GM21515 (cell line): ENCODE results near the gene NIP7.
"Not testable (repeated sequence)": the region's sequence is repeated elsewhere in the genome, so short reads cannot be mapped to it uniquely, and the experiment has no call there.

Experiments
- ATAC-seq: cut with Tn5 transposase; IDR thresholded peaks from one replicate; pipeline ENCODE4 v1.9.1; 2021; ENCODE audit not compliant: unreplicated experiment

Gene NIP7

DNA sequence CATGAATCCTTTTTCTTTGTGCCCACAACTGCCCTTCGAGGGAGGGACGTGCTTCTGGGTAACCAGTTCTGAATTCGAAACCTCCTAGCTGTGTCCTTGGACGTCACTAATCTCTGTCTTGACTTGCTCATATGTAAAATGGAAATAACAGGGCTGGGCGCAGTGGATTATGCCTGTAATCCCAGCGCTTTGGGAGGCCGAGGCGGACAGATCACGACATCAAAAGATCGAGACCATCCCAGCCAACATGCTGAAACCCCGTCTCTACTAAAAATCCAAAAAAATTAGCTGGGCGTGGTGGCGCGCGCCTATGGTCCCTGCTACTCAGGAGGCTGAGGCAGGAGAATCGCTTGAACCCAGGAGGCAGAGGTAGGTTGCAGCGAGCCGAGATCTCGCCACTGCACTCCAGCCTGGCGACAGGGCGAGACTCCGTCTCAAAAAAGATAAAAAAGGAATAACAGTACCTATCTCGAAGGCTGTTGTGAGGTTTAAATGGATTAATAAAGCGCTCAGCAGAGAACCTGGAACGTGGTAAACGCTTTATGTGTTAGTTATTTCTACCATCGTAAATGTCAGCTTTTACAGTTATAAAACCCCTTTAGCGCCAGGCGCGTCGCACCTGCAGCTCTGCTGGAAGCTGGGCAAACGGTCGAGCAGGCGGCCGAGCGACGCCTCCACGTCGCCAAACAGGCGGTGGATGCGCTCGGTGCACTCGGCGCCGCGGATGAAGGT is 849 bp upstream of the NIP7 start:
- no peak for ATAC-seq

DNA sequence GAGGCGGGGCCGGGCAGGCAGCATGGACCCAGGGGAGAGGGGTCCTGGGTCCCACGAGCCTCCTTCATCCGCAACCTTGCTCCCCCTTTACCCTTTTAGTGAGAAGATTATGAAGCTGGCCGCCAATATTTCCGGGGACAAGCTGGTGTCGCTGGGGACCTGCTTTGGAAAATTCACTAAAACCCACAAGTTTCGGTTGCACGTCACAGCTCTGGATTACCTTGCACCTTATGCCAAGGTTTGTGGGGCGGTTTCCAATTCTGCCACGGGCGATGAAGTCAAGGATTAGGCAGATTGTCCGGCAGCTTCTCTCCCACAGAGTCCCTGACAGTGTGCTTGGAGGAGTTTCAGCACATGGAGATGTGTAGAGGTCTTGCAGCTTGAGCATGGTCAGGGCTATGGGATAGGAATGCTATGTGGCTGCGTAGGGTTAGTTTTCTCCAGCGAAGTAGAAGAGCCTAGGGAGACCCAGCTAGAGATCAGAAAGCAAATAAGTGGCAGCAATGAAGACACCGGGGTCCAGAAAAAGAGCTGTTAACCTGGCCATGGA is 598 bp downstream of the NIP7 start:
- no peak for ATAC-seq

GRCh38 chr16:69344171-69344570 is 4.6 kb downstream of the NIP7 start:
- no peak for ATAC-seq

DNA sequence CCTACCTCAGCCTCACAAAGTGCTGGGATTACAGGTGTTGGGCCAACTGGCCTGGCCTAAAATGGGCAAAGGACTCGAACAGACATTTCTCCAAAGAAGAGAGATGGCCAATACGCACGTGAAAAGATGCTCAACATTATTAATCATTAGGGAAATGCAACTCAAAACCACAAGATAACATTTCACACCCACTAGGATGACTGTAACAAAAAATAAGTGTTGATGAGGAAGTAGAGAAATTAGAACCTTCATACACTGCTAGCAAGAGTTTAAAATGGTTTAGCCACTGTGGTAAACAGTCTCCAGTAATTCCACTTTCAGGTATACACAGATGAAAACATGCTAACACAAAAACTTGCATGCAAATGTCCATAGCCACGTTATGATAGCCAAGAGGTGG is 6.4 kb downstream of the NIP7 start:
- ATAC-seq, result no peak

DNA sequence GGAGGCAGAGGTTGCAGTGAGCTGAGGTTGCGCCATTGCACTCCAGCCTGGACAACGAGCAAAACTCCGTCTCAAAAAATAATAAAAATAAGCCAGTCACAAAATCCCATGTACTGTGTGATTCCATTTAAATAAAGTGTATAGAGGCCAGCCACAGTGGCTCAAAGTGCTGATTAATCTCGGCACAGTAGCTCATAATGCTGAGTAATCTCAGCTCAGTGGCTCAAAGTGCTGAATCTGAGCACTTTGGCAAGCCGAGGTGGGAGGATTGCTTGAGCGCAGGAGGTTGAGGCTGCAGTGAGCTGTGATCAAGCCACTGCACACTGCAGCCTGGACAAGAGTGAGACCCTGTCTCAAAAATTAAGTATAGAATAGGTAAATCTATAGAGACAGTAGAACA is 7.1 kb downstream of the NIP7 start:
- no peak for ATAC-seq

DNA sequence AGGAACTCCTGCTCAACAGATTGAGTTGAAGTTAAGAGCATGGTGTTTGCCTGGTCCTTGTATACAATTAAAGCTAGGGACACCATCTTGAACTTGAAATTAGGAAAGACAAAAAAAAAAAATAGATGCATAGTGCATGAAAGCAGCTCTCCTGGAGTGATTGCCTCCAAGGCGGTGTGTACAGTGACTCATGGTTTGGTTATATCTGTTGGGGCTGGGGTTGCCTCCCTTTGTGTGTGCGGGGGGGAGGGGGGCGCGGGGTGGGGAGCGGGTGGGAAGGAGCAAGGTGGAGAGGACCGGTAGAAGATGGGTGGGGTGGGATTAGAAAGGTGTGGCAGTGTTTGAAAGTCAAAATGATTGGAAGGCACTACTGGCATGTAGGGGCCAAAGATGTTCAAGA is 8.7 kb downstream of the NIP7 start:
- no peak for ATAC-seq

- no peak for ATAC-seq
Measured at GRCh38 chr16:69349536-69349935, 10.0 kb downstream of the NIP7 start.

DNA sequence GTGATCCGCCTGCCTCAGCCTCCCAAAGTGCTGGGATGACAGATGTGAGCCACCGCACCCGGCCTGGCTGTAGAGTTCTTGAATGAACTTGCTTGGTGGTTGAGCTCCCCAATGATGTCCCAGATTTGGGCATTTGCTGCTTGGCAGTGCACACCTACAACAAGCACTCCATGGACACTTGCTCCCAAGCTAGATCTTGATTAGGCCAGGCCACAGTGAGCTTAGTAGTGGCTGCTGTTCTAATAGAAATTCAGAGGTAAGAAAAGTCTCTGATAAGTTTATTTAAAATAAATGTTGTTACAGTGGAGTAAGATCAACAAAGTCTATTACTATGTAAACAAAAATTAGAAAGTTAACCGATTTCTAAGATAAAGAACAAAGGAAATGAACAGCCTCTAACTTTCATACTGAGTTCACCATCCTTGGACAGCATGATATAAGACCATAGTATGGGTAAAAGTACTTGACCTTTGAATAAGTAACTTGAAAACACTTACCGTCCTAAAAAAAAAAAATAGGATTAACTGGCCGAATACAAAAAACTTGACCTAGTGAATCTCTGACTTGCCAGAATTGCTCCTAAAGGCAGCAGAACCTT is 11.1 kb downstream of the NIP7 start:
- ATAC-seq, result no peak

GRCh38 chr16:69351309-69352027 is 11.9 kb downstream of the NIP7 start, which contains the start of gene TMED6:
Gene TMED6 (minus strand): TSS chr16:69351786. CDS start chr16:69351753, 33 bp downstream.
- no peak for ATAC-seq

- not testable (repeated sequence) for ATAC-seq
Measured at GRCh38 chr16:69360070-69360469, 20.5 kb downstream of the NIP7 start.

DNA sequence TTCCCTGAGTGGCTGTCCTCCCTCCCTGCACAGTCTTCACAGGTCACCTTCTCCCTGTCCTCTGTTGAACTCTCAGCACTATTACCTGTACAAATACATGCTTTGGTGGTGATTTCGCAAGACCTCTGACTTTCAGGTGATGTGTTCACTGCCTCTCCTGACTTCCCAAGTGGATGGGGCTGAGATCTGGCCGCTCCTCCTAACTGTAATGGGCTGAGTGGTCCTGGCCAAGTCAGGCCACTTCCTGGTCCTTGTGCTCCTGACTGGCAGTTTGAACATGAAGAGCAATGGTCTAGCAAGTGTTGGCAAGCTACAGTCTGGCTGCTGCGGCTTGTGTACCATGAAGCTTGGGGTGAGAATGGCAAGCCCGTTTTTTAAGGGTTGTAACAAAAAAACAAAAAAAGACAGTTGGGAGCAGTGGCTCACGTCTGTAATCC is 23.7 kb downstream of the NIP7 start:
- no peak for ATAC-seq

- no peak for ATAC-seq
Measured at GRCh38 chr16:69364088-69364487, 24.5 kb downstream of the NIP7 start.

DNA sequence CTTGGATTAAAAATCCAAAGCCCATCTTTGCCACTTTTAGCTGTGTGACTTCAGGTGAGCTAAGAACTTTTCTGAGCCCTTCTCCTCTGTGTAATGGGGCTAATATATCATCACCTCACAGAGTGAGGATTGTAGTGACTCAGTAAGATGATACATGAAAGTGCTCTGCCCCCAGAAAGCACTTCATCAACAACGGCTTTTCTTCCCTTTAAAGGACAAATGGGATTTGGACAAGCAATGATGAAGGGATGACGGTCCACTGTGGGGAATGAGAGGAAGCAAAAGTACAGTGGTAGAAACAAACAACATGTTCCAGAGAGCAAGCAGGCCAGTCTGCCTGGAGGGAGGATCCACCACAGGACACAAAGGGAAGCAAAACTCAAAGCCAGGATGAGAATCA is 26.3 kb downstream of the NIP7 start:
- no peak for ATAC-seq

DNA sequence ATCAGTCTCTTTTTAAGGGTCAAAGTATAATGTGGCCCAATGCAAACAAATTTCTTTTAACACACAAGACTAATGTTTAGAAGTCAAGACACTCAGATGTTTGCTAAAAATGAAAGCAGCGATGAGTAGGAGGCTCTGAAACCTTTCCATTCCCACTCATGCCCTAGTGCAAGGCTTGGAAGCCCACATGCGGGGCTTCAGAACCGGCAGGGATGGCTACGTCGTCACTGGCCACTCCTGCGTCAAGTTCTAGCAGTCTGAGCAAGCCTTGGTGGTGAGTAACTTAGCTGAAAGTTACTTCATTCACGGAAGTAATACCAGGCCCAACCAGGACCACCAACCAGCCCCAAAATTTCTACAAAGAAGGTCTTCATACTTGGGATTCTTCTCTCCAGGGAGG is 26.9 kb downstream of the NIP7 start:
- ATAC-seq, result no peak

- no peak for ATAC-seq
Measured at GRCh38 chr16:69367980-69368379, 28.4 kb downstream of the NIP7 start.

GRCh38 chr16:69368866-69369265 is 29.3 kb downstream of the NIP7 start:
- no peak for ATAC-seq

DNA sequence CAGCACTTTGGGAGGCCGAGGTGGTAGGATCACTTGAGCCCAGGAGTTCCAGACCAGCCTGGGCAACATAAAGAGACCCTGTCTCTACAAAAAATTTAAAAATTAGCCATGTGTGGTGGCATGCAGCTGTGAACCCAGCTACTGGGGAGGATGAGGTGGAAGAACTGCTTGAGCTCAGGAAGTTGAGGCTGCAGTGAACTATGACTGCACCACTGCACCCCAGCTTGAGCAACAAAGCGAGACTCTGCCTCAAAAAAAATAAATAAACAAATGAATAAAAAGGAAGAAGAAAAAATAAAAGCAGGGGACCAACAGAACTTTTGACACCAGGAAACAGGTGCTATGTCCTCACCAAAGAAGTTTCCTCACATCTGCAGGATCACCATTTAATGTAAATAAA is 32.0 kb downstream of the NIP7 start:
- no peak for ATAC-seq

- ATAC-seq, result no peak
Measured at GRCh38 chr16:69373019-69373418, 33.4 kb downstream of the NIP7 start.

GRCh38 chr16:69376393-69377059 is 37.0 kb downstream of the NIP7 start:
- no peak for ATAC-seq

GRCh38 chr16:69378036-69378435 is 38.5 kb downstream of the NIP7 start:
- ATAC-seq, result no peak

DNA sequence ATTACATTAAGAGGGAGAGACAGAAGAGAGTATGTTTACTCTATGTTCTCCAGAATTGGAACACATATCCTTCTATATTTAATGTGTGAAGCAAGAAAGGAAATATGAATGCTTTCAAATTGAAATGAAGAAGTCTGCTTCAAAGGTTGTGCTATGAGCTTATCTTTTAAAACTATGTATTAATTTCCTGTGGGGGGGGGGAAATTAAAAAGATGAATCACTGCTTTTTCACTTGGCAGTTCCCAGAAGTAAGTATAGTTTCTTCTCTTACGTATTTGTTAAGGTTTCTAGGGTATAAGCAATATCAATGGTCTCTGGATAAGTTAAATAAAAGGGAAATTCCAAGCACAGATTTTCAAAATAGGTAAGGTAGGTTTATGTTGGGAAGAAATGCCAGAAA is 39.2 kb downstream of the NIP7 start:
- ATAC-seq, result no peak
